ENCODE data around the gene CAPN15.

Gene CAPN15

GRCh38 chr16:564690-565418 is 37.3 kb downstream of the CAPN15 start:
- TF ChIP-seq EP300 (IDR thresholded peaks at IDR 0.05; ENCODE audit: borderline replicate concordance) (no peak), REST (IDR thresholded peaks at IDR 0.05; ENCODE audit: low read depth) (no peak), CREB1 (IDR thresholded peaks at IDR 0.05; ENCODE audit: low read depth) (no peak), TCF12 (IDR thresholded peaks at IDR 0.05; ENCODE audit: low read depth) (no peak), NFIC (IDR thresholded peaks at IDR 0.05) (no peak), ZBTB7A (IDR thresholded peaks at IDR 0.05; ENCODE audit: low read depth) (no peak), RAD21 (IDR thresholded peaks at IDR 0.05; ENCODE audit: low read depth) (no peak)

GRCh38 chr16:565419-566330 is 38.2 kb downstream of the CAPN15 start:
- no peak for TF ChIP-seq REST (IDR thresholded peaks at IDR 0.05; ENCODE audit: low read depth)
- peak; percentile 82; the same call in 1 of the 2 replicates for TF ChIP-seq ZBTB7A (IDR thresholded peaks at IDR 0.05; ENCODE audit: low read depth)
- peak; percentile 56; the same call in 1 of the 2 replicates for TF ChIP-seq NFIC (IDR thresholded peaks at IDR 0.05)
- TF ChIP-seq TCF12 (IDR thresholded peaks at IDR 0.05; ENCODE audit: low read depth), result 0 out of 2 replicates have a peak, but pooled peaks have one; percentile 20
- TF ChIP-seq CEBPB (IDR thresholded peaks at IDR 0.05), result no peak
- TF ChIP-seq TAF1 (IDR thresholded peaks at IDR 0.05; ENCODE audit: low read depth), result 0 out of 2 replicates have a peak, but pooled peaks have one; percentile 4
- no peak for TF ChIP-seq USF1 (IDR thresholded peaks at IDR 0.05)

- TF ChIP-seq ZBTB7A (IDR thresholded peaks at IDR 0.05; ENCODE audit: low read depth) (peak; percentile 50; the same call in 1 of the 2 replicates), EGR1 (IDR thresholded peaks at IDR 0.05) (no peak)
These were observed 39.2 kb downstream of the CAPN15 start, which contains the start of gene NHLRC4 for GRCh38 chr16:566475-567372. Gene NHLRC4, plus strand, starts transcription at chr16:567005. Its CDS starts 1,043 bp downstream, at chr16:568048.

- TF ChIP-seq CREB1 (IDR thresholded peaks at IDR 0.05; ENCODE audit: low read depth) (no peak), REST (IDR thresholded peaks at IDR 0.05; ENCODE audit: low read depth) (no peak), USF1 (IDR thresholded peaks at IDR 0.05) (no peak), MAX (IDR thresholded peaks at IDR 0.05) (no peak), CEBPB (IDR thresholded peaks at IDR 0.05) (no peak), YY1 (IDR thresholded peaks at IDR 0.05; ENCODE audit: low read depth) (no peak), EGR1 (IDR thresholded peaks at IDR 0.05) (no peak), TAF1 (IDR thresholded peaks at IDR 0.05; ENCODE audit: low read depth) (no peak), RAD21 (IDR thresholded peaks at IDR 0.05; ENCODE audit: low read depth) (no peak), EP300 (IDR thresholded peaks at IDR 0.05; ENCODE audit: borderline replicate concordance) (no peak), TEAD4 (IDR thresholded peaks at IDR 0.05) (no peak), ZBTB7A (IDR thresholded peaks at IDR 0.05; ENCODE audit: low read depth) (no peak), FOXM1 (IDR thresholded peaks at IDR 0.05; ENCODE audit: borderline replicate concordance, low read depth) (no peak), NFIC (IDR thresholded peaks at IDR 0.05) (no peak), TCF12 (IDR thresholded peaks at IDR 0.05; ENCODE audit: low read depth) (no peak)
These were observed 40.1 kb downstream of the CAPN15 start for GRCh38 chr16:567373-568256.

Data from Ishikawa (cell line).